Stimulated activated CD4-positive, alpha-beta T cell treated with anti-CD3 and anti-CD28 coated beads, Interleukin-12 subunit alpha, Interleukin-12 subunit beta, amount 100 ng/mL, for 4 hours (primary cell): ENCODE data around the gene NUP62.
A peak's percentile ranks its signal among the peaks of the same experiment; 100 is the strongest.

Source experiments
- DNase-seq: peaks from one replicate; pipeline ENCODE4 v3.0.0-alpha.2; 2020

NUP62 gene

DNA sequence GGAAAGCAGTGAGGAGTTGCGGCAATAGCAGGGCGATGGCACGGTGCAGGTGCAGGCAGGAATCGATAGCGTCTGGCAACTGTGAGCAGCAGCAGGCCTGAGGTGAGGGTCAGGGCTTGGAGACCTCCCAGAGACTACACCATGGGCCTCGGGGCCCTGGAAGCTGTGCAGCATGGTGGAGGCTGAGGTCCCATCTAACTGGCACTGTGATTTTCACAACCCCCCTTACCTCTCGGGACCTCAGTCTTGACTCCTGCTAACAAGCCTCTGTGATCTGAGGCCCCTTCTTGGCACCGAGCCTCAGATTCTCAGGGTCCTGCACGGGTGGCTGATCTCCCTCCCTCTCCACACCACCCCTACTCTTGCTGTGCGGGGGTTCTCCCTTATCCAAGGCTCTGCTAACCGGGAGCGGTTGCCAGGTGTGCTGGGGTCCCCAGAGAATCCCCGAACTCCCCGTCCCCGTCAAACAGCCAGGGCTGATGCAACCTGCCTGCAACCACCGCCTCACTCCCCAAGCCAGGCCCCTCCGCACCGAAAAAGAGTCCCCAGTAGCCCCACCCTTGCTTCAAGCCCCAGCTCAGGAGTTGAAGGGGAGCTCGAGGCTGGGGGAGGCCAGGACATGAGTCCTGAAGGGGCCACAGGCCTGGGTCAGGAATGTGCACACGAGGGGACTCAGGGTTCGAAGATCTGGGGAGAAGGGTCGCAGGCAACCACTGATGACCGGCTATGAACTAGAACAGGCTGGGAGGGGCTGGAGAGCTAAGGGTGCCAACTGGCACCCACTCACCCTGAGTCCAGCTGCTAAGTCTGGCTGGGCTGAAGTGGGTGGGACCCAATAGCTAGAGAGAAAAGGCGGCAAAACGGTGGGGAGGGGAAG lies 5.1 kb downstream of the NUP62 start:
- no peak for DNase-seq

DNA sequence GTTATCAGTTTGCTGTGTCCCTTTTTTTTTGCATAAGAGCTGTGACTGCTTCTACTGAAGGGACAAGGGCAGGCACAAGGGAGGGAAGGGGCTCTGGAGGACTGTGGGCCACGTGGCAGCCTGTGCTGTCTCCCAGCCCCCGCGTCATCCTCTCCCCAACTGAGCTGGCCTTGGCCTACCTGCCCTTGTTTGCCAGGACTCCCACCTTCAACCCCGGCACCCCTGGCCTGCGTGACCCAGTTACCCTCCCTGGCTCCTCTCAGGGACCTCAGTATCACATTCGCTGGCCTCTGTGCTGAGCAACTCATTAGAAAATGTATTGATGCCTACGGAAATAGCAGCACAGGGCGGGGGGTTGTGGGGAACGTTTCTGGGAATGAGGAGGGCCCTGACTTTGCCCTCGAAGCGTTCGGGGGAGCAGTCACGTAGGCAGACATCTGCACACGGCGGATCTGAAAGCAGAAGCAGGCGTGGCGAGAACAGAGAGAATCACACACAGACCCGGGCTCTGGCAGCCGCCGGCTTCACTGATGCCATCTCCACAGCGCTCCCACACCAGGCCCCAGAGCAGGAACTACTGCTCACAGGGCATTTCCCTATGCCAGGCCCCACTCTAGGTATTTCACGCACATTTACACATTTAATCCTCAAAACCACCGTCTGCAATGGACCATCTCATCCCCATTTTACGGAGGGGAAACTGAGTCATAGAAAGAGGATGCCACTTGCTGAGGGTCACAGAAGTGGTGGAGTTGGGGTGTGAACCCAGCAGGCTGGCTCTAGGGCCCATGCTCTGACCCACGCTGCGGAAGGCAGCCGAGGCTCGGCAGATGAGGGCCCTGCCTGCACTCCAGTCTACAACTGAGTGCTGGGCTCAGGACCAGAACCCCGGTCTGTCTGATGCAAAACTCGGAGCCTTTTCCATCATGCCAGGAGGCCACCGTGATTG lies 6.0 kb downstream of the NUP62 start:
- no peak for DNase-seq

DNA sequence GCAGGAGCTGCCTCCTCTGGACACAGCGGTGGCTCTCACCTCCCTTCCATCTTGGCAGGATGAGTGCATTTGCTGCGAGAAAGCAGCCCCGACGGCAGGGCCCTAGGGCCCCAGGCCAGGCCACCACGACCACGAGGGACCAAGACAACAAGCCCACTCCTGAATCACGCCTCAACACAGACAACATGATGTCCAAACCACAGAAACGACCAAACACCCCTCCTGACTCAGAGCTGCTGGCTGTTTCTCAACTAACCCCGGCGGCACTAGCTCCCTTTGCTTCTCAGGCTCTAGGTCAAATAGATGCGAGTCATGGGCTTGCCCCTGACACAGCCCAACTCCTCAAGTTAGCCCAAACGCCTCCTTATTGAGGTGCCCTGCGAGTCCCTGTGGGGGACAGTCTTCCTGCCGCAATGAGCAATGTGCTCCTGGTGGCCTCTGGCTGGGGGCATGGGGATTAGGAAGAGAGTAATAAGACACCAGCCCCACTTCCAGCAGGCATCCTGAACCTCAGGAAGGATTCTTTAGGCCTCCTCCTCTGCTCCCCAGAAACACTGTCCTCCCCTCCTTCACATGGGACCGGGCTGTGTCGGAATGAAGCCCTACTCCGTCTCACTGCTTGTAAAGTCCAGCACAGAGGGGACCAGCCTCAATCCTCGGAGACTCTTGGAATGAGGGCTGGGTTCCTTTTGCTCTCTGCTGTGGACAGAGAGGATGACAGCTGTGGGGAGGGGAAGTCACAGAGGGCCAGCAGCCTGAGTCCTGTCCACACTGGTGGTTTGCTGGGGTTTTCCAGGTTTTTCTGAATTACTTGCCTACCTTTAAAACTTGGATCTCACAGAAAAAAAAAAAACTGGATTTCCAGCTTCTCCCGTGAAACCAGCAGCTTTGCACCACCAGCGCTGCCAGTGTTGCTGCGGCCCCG lies 7.2 kb downstream of the NUP62 start:
- DNase-seq = no peak

DNA sequence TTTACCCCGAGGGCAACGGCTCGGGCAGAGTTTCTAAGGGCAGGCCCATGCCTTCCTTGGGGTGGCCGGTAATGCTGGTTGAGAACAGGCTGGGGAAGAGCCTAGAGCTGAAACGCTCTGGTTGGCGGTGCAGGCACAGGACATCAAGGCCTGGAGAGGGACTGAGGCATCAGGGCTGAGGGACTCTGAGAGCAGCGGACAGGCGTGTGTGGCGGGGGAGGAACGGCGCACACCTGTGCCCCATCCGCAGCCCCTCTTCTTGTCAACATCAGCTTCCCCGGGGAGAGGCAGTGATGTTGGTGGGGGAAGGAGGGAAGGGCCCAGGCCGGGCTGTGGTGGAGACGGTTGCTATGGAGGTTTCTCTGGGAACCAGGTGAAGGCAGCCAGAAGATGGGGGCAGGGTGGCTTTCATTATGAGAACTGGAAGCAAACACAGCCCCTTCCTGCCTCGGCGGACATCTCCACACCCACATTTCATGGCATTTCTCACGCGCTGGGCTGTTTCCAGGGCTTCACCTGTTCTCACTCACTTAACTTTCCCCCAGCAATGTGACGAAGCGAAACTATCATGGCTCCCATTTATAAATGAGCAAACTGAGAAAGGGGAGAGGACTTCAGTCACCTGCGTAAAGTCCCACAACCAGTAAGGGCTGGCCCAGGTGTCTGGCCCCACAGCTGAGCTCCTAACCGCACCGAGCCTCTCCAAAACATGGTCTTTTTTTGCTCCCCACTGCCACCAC lies 8.5 kb downstream of the NUP62 start:
- DNase-seq = no peak

DNA sequence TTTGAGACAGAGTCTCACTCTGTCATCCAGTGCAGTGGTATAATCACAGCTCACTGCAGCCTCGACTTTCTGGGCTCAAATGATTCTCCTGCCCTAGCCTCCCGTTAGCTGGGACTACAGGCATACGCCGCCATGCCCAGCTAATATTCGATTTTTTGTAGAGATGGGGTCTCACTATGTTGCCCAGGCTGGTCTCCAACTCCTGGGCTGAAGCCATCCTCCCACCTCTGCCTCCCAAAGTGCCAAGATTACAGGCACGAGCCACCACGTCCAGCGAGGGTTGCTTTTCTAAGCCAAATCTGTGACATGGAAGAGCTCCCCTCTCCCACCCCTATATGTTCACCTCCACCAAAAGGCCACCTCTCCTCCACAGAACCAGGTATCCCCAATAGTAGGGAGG lies 11.2 kb downstream of the NUP62 start:
- DNase-seq = no peak

DNA sequence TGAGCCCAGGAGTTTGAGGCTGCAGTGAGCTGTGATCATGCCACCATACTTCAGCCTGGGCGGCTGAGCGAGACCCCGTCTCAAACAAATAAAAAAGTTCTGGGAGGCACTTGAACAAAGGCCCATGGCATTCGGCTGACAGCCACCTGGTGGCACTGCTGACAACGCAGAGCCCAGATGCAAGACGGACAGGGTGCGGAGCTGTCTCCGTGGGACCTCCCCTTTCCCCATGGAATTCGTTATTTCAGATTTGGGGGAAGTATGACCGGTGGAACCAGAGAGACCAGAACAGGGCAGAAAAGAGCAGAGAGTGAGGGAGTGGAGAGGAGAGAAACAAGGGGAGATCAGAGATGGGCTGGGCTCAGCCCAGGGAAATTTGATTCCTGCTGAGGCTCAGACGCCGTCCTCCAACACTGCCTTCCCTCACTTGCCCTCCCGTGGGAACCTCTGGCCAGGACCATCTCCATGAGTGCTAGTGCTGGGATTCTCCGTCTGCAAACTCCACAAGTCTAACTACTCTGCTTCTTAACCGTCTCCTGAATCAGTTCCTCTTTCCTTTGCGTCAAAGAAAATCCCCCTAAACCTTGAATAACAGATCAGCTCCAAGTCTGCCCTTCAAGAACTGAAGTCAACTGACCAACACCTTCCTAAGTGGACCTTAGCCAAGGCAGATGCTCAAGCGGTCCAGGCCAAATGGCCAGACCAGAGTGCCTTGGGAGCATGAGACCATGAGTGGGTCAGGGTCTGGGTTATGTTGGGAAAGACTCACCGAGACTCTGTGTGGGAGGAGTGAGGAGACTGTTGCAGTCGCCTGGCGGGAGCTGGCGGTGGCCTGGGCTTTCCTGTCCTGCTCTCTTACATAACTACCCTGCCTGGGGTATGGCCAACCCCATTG lies 12.2 kb downstream of the NUP62 start:
- DNase-seq = no peak

DNA sequence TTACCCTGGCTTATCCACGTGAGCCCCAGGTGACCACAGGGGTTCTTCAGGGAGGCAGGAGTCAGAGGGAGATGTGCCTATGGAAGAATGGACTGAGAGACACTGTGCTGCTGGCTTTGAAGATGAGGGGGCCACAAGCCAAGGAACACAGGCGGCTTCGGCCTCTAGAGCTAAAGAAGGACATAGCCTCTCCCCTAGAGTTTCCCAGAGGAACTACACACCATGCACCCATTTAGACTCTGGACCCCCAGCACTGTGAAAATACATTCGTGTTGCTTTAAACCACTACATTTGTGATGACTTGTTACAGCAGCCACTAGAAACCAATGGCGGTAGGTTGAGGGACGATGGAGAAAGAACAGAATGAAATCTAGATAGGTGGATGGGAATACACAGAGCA lies 14.0 kb downstream of the NUP62 start:
- DNase-seq = no peak

DNA sequence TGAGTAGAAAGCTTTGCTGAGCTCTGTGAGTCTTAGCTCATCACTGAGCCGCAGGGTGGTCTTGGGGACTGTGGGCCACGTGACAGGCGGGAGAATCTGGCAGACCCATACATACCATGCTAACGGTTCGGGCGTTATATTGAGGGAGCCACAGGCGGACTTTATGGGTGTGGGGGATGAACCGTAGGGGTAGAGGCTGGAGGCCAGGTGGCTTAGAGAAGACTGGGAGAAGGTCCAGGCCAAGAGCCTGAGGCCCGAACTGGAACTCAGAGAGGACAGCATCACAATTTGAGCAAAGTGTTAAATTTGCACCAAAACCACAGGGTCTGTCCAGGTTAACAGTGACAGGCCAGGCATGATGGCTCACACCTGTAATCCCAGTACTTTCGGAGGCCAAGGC lies 15.6 kb downstream of the NUP62 start:
- DNase-seq = no peak

DNA sequence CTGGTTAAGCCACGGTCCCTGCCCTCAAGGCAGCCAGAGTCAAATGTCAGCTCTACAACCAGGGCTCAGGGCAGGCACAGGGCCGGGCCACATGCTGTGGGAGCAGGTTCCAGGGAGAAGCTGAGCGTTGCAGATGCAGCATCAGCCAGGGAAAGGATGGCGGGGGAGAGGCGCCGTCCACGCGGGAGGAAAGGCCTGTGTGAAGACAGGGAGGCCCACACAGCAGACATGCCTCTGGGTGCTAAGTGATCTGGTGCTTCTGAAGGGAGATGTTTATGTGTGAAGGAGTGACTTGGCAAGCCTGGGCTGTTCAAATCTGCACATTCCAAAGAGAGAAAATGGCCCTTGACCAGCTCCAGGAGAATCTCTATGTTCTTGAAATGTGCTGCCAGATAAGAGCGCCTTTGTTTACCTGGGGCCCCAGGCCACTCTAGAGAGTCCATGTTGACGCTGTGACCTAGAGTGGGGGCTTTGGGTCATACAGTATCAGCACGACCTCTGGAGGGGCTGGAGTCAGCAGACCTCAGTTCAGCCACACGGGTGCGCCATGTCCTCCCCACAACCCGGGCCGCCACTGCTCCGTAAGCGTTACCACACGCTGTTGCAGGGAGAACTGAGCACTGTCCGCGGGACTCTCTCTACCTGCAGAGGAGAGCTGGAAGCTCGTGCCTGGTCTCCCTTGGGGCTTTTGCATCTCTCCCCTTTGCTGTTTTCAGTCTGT lies 16.2 kb downstream of the NUP62 start:
- no peak for DNase-seq

DNA sequence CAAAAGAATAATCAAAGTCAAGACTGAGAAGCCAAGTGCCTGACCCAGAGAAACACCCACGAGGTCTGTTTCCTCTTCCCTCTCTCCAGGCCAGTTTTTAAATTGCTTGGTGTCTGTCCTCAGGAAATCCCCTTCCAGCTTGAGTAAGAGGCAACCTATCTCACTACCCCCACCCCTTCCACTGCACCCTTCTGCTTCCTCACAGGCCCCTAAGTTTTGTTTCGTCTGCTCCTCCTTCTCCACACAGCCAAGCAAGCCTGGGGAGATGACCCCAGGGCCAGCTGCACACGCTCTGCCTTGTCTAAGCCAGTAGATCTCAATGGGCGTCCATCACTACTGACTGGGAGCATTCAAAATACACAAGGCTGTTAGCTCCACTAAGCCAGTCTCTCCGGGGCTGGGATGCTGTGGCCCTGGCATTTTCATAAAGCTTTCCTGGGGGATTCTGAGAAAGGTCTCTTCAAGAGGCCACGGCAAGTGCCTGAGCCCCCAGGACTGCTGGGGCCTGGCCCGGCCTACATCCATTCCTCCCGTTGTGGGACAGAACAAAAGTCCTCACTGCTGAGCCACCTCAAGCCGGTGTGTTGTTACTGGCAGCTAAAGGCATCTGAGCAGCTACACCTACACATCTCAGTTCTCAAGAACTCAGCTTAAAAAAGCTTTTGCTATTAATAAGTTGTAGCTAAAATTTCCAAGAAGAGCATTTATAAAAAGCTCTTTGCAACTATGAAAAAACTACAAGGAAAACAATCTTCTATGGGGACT lies 17.7 kb downstream of the NUP62 start:
- DNase-seq = no peak

DNA sequence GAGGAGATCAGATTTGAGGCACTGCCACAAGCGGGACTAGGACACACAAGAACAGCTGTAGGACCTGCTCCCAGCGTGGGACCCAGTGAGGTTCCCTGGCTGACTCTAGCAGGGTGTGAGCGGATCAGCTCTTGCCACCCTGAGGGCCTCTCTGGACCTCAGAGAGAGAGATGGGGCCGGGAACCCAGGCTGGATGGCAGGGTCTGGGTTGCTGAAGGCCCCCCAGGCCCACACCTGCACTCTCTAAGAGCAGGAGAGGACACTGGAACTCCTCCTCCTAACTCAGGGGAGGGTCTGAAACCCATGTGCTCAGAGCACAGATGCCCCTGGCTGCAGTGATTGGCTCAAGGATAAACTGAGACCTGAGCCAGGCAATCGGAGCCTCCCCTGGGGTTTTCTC lies 19.1 kb downstream of the NUP62 start:
- no peak for DNase-seq

DNA sequence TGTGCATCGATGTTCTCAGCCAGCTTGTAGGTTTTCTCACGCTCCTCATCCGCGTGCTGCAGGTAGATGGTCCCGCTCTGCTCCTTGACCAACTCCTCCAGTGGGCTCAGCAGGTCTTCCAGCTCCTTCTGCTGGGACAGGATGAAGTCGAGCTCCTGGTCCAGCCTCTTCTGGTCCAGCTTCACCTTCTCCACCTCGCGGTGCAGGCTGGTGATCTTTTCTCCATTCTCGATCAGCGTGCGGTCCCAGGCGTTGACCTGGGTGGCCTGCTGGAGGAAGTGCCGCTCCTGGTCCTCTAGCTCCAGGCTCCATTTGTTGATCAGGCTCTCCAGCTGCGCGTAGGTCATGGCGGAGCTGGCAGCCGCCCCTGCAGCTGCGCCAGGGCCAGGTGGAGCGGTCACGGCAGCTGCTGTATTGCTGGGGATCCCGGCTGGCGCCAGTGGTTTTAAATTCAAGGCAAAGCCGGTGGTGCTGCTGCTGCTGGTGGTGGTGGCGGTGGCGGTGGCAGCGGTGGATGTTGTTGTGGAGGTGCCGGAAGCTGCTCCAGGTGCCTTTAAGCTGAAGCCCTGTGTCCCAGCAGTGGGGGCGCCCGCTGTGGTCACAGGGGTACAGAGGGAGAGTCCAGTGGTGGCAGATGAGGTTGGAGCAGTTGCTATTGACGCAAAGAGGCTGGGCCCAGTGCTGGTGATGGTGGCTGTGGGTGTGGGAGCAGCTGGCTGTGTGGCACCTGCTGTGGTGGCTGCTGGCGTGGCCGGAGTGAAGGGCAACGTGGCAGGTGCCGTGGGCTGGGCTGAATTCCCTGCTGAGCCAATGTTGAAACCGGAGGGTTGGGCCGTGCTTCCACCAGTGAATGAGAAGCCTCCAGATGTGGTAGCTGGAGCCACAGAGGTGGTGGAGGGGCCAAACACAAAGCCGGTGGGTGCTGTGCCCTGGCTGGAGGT lies 20.6 kb downstream of the NUP62 start:
- no peak for DNase-seq

DNA sequence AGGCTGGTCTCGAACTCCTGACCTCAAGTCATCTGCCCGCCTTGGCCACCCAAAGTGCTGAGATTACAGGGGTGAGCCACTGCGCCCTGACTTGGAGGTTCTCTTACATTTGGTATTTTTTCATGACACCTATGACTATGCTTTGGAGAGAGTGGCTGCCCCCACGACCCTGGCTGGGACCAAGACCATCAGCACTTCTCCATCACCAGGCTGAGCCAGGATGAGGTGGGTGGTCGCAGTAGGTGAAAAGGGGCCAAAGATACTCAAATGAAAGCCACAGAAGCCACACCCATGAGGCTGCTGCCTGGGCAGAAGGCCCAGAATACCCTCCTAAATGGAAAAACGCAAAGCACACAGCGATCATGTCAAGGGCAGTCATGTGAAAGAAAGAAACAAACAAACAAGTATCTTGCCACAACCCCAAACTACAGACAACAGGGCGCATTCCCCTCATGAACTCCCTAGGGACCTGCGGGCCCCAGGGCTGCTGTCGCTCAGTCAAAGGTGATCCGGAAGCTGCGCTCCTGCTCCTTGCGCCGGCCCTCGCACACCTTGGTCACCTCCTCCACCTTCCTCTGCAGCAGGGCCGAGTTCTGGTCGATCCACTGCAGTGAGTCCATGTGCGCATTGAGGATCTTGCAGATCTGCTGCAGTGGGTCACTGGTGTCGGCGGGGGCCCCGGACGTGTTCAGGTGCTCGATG lies 21.4 kb downstream of the NUP62 start:
- no peak for DNase-seq

DNA sequence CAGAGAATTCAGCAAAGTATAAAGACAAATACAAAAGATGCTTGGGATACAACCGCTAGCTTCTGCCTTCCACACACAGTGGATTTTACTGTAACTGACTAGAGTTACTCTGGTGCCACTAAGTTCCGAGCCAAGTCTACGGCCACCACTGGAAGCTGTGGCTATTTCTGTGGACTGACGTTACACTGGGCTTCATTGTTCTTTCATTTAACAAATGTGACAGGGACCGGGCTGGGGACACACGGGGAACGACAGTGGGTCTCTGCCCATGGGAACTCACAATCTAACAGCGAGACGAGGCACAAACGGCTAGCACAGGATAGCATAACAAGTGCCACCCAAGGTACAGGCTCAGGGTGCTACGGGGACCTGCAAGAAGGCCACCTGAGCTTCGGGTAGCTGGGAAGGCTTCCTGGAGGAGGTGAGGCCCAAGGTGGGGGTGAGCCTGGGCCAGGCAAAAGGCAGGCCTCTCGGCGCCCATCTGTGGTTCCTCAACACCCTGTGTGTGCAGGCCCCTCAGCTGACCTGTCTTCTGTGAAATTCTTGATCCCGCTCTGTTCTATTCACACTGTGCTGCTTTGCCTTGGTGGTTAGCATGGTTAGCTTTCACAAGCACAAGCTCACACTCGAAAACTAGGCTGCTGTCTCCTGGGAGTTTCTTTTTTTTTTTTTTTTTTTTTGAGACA lies 22.3 kb downstream of the NUP62 start:
- DNase-seq = no peak

DNA sequence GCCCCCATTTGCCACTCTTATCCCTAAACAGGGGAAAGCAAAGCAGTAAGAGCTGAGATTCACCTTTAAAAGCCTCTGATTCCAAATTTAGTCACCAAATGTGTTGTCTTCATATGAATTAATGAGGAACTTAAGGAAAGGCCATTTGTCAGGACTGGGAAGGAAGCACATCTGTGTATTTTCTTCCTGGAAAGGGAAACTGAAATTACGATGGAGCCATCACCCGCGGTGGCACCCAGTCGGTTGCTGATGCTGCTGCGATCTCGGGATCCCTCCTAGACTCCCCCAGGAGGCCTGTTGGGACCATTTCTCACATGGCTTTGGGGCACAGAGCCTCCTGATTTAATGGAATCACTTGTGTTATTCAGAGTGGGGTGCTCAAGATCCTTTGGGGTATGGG lies 25.2 kb downstream of the NUP62 start:
- DNase-seq = no peak

DNA sequence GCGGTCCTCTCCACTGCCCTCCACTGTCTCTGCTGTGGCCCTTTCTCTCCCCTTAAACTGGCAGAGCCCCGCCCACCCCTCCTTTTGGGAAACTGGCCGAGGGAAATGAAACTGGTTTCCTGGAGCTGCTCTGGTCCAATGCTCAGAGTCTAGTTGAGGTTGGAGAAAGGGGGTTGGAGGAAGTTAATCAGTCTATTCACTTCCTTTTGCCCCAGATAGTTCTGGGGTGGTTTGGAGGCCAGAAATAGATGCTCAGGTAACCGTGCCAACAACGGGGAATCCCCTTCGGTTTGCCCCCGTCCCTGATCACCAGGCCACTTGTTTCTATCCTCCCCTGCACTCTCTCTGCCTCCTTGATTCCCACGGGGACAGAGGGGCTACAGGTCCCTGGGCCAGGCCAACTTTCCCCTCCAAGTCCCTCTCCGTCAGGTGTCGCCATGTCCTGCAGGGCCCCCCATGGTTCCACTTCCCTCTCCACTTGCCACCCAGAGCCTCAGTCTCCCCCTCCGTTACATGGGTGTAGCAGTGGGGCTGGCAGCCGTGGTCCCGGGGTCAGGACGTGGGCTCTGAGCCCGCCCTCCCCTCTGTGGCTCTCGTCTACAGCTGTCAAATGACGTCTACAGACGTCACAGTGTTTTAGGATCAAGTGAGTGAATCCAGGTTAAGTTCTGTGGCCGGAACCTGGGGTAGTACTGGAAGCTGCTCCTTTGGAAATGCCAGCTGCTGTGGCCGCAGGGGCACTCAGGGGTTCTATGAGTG lies 32.3 kb downstream of the NUP62 start, which contains the start of gene IL4I1:
TSS of gene IL4I1 (minus strand) at position 25 of the 759 bp plus-strand sequence. CDS start 727 bp downstream, outside the sequence.
- peak; percentile 50 for DNase-seq
